Ovary (tissue), 3 donors: ENCODE measurements around the gene TEX26.

ENCODE experiments used
- CTCF ChIP-seq, 3 donors: fragments of 450-650 bp in 2 of 3; fragments of 200-600 bp in 1 of 3; IDR thresholded peaks; one replicate each; pipeline versions ENCODE4 v1.5.1 to v1.8.0; 2016 to 2022; ENCODE audit warnings: antibody characterized with exemption in 3 of 3, mild to moderate bottlenecking in 1 of 3
- POLR2A ChIP-seq: fragments of 450-650 bp; IDR thresholded peaks from one replicate; pipeline ENCODE4 v1.6.1; 2017; ENCODE audit warnings: antibody characterized with exemption, mild to moderate bottlenecking, moderate library complexity
- donor health status: DM: no; HTN: no; CAD: no.

- TF ChIP-seq CTCF (IDR thresholded peaks at IDR 0.05) (no peak), POLR2A (no peak)
Measured at GRCh38 chr13:30882996-30883766, 49.3 kb upstream of the TEX26 start.
